H7 (cell line): ENCODE results near the gene SLC35B3. TPM values are rescaled to one million over a fixed set of nuclear protein-coding genes. Genes with fewer than 3 reads are reported as not detected.
"Not testable (repeated sequence)": the region's sequence is repeated elsewhere in the genome, so short reads cannot be mapped to it uniquely, and the experiment has no call there.

Source experiments
- DNase-seq: peaks from one replicate; pipeline ENCODE4 v3.0.0; 2012
- H3K27me3 ChIP-seq: 2 replicates; pipeline ENCODE4 v1.6.0; 2011; ENCODE audit warnings: mild to moderate bottlenecking, low read length; ENCODE audit not compliant: control insufficient read depth, insufficient read depth
- H3K36me3 ChIP-seq: replicated peaks from 2 replicates; pipeline ENCODE4 v1.5.1; 2011; ENCODE audit warnings: low read length; ENCODE audit not compliant: control insufficient read depth, insufficient read depth
- H3K4me3 ChIP-seq: 2 replicates; pipeline ENCODE4 v1.5.1; 2011; ENCODE audit warnings: low read depth, mild to moderate bottlenecking, control low read depth, low read length, moderate library complexity; ENCODE audit not compliant: insufficient read depth
- total RNA-seq: library from RNA; depleted of rRNA; stranded (reverse); fragments of >200 nt; shearing (Covaris generic); gene quantifications from 2 replicates; pipeline ENCODE4 v1.2.3, GENCODE V29; 2014

The SLC35B3 gene
- total RNA-seq, 1 experiment from 2014 or later: 7.4 TPM

DNA sequence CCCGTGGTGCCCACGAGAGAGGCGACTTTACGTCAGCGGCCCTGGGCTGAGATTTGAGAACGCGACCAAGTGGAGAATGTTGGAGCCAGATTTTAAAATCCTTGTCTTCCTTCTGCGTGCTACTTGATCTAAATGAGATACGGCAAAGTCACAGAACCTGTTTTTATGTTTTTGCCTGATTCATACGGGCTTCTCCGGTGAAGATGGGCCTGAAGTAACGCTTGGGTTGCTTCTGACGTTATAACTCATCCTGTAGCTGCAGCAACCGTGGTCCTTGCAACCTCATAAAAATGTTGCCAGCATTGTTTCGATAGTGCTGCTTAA is 462 bp upstream of the SLC35B3 start:
- H3K4me3 ChIP-seq: peak overlapping the region; percentile 99
- DNase-seq: no peak
- H3K27me3 ChIP-seq: no peaks in the 10 kb centered on the region
- H3K36me3 ChIP-seq: no peaks in the 10 kb centered on the region; the same call in 1 of the 2 replicates

- Histone ChIP-seq H3K27me3 (no peaks in the 10 kb centered on the region), H3K4me3 (peak overlapping the region; percentile 99)
- no peak for DNase-seq
Measured at GRCh38 chr6:8434727-8435092, 635 bp downstream of the SLC35B3 start.

GRCh38 chr6:8432614-8433013 is 2.7 kb downstream of the SLC35B3 start:
- no peak overlapping the region for H3K4me3 ChIP-seq
- DNase-seq: no peak
- H3K27me3 ChIP-seq: no peaks in the 10 kb centered on the region
- H3K36me3 ChIP-seq: no peaks in the 10 kb centered on the region; the same call in 1 of the 2 replicates

More at GRCh38 chr6:8434727-8435092, 635 bp downstream of the SLC35B3 start:
- no peaks in the 10 kb centered on the region; the same call in 1 of the 2 replicates for H3K36me3 ChIP-seq

DNA sequence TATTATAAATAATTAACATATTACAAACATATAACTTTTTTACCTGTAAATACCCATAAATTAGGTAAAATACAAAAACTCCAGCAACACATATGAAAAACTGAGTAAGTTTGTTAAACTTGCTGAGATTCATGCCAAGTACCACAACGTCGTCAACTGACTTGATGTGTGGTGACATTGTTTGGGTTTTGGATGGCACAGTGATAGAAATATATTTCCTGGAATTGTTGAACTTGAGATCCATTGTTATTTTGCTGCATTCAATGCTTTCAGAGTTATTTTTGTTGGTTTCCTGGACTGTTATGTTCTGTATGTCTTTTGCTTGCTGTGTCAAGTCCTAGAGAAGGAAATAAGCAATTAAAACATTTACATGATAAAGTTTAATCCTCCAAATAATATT is 5.5 kb downstream of the SLC35B3 start:
- H3K4me3 ChIP-seq: no peak overlapping the region
- H3K27me3 ChIP-seq: no peaks in the 10 kb centered on the region
- peaks cover 6% of the 10 kb centered on the region for H3K36me3 ChIP-seq
- DNase-seq: no peak

GRCh38 chr6:8426544-8426943 is 8.8 kb downstream of the SLC35B3 start:
- DNase-seq, H3K4me3 ChIP-seq, H3K27me3 ChIP-seq, H3K36me3 ChIP-seq: not testable (repeated sequence)

GRCh38 chr6:8420031-8420588 is 15.2 kb downstream of the SLC35B3 start:
- Histone ChIP-seq H3K27me3 (no peaks in the 10 kb centered on the region), H3K4me3 (no peak overlapping the region), H3K36me3 (peaks cover 4% of the 10 kb centered on the region; the same call in 1 of the 2 replicates)
- DNase-seq: no peak

- peaks cover 4% of the 10 kb centered on the region for H3K36me3 ChIP-seq
- no peaks in the 10 kb centered on the region for H3K27me3 ChIP-seq
- H3K4me3 ChIP-seq: no peak overlapping the region
- DNase-seq: no peak
Measured at GRCh38 chr6:8415913-8416312, 19.4 kb downstream of the SLC35B3 start.

GRCh38 chr6:8415280-8415679 is 20.1 kb downstream of the SLC35B3 start:
- Histone ChIP-seq H3K36me3 (peaks cover 4% of the 10 kb centered on the region), H3K4me3 (no peak overlapping the region)
- DNase-seq: no peak

DNA sequence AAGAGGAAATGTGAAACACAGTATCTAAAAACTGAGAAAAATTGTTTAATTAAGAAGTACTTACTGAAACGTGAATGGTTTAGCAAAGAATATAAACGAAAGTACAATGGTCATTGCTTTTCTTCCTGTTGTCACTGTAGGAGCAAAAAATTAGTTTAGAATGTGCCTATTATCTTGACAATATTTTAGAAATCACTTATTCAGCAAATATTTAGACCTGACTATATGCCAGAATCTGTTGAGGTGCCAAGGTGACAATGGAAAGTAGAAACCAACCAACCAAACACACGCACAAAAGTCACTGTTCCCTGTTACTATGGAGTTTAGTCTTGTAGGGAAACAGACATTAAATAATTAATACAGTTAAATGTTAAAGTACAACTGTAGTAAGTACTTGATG is 20.5 kb downstream of the SLC35B3 start:
- H3K4me3 ChIP-seq: no peak overlapping the region
- DNase-seq: no peak
- peaks cover 4% of the 10 kb centered on the region for H3K36me3 ChIP-seq
- no peaks in the 10 kb centered on the region for H3K27me3 ChIP-seq

More at GRCh38 chr6:8415280-8415679, 20.1 kb downstream of the SLC35B3 start:
- no peaks in the 10 kb centered on the region for H3K27me3 ChIP-seq

GRCh38 chr6:8405946-8406345 is 29.4 kb downstream of the SLC35B3 start:
- not testable (repeated sequence) for H3K27me3 ChIP-seq, H3K4me3 ChIP-seq, H3K36me3 ChIP-seq, DNase-seq

DNA sequence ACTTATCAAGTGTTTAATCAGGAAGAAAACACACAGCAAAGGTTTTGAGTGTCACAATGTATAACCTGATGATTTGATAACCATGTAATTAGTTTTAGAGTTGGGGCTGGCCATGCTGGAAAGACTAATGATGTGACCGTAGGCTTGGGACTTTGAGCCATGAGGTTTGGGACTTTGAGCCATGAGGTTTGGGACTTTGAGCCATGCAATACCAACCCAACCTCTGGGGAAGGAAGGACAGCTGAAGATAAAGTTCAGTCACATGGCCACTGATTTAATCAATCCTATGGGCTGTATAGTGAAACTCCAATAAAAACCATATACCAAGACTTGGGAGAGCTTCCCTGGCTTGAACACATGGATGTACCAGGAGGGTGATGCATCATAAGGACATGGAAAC is 32.8 kb downstream of the SLC35B3 start:
- Histone ChIP-seq H3K27me3 (no peaks in the 10 kb centered on the region), H3K4me3 (no peak overlapping the region), H3K36me3 (no peaks in the 10 kb centered on the region)
- DNase-seq: no peak

DNA sequence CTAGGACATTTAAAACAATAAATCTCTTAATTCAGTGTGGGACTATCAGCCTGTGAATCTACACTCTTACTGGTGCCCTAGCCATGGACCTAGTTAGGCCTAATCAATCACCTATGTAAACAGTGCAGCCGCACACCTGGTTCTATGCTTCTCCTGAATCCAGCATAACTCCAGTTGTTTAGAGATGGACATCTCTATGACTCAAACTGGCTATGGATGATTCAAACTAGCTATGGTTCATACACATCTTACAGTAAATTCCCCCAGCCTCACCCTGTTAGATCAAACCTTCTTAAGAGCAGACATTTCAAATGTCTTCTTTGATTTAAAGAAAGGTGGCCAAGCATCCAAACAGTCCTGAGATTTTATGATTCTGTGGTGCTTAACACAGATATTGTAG is 34.7 kb downstream of the SLC35B3 start:
- DNase-seq: no peak
- H3K27me3 ChIP-seq: no peaks in the 10 kb centered on the region
- H3K4me3 ChIP-seq: no peak overlapping the region
- no peaks in the 10 kb centered on the region for H3K36me3 ChIP-seq

DNA sequence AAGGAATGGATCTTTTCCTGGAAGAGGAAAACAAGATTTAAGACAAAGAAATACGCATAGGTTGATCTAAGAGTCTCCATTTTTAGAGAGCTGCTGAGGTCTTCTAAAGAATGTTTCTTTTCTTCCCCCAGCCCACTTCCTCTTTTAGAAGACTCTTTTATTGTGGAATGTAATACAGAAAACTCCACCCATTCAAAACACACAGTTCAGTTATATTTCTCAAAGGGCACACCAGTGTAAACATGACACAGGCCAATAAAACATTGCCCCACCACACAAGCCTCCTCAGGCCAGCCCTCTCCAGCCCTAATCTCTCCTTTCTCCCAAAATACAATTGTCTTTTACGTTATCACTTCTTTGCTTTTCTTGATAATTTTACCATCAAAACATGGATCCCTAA is 42.8 kb downstream of the SLC35B3 start:
- Histone ChIP-seq H3K4me3 (no peak overlapping the region), H3K36me3 (no peaks in the 10 kb centered on the region), H3K27me3 (no peaks in the 10 kb centered on the region)
- DNase-seq: no peak

DNA sequence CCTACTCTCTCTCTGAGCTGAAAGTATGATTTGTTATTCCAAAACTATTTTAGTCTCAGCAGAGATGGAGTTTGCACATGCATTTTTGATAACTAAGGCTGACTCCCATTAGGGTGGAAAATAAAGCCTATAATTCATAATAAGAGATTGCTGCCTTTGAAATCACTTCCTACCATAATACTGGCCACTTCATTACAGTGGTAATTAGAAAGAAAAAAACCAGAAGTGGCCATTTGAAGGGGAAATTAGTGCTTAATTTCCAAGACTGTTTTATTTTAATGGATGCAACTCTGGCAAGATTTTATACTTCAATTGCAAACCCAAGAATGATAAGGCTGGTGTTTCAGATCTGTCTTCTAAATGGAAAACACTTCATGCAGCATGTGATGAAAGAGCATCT is 43.4 kb downstream of the SLC35B3 start:
- Histone ChIP-seq H3K36me3 (no peaks in the 10 kb centered on the region), H3K27me3 (no peaks in the 10 kb centered on the region), H3K4me3 (no peak overlapping the region)

GRCh38 chr6:8389036-8389818 is 46.1 kb downstream of the SLC35B3 start:
- Histone ChIP-seq H3K27me3 (no peaks in the 10 kb centered on the region), H3K36me3 (no peaks in the 10 kb centered on the region), H3K4me3 (no peak overlapping the region)
- no peak for DNase-seq

More for the DNA sequence above, 43.4 kb downstream of the SLC35B3 start:
- no peak for DNase-seq
